Right ventricle myocardium superior (tissue), 1 donor: Measurements from ENCODE around the gene RAB40C. TPM values are rescaled to one million over a fixed set of nuclear protein-coding genes. Genes with fewer than 3 reads are reported as not detected.

Experiments
- ATAC-seq: fragments of 200-7000 bp; cut with Tn5 transposase; one replicate; pipeline ENCODE4 v1.9.1; 2020; ENCODE audit warnings: mild to moderate bottlenecking; ENCODE audit not compliant: poor library complexity
- DNase-seq: peaks from one replicate; pipeline ENCODE4 v3.0.0-alpha.2; 2020
- intact Hi-C: fragments of 100-400 bp; cut with DNase I; formaldehyde crosslinking; loops from one replicate; pipeline ENCODE4 v1.11.2; 2022
- total RNA-seq: library from RNA; stranded (reverse); fragmentation: NEBNext Ultra II Directional; extraction: Animal tissue kit (Norgen Biotek cat#: 25700); gene quantifications from one replicate; pipeline ENCODE4 v1.2.1, GENCODE V29; 2021
- donor health status: DM: no; HTN: yes; CAD: no; lungs with severe emphysema.

Gene RAB40C
- total RNA-seq, 1 donor from 2014 or later = 11.0 TPM

DNA sequence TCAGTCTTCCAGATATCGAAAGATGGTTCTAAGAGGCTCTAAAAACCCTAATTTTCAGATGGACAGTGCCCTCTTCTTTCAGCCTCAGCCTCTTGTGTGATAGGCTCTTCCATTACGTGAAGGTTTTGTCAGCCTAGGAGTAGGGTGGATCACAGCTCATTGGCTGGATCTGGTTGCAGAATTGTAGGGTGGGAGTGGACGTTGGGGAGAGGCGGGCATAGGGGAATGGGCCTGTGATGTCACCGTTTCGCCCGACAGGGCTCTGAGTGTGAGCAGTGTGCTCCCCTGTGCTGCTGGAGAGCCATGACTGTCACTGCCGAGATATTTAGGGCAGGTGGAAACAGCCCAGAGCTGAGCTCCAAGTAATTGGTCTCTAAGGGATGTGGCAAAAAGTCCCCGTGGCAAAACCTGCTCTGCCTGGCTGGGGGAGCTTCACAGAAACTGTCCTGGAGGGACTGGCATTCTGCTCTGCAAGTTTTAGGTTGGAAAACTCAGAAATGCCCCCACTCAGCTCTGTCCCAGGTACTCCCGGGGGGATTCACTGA is 34.7 kb downstream of the RAB40C start:
- DNase-seq = no peak
- ATAC-seq = no peak
- intact Hi-C loops = no loop called here

DNA sequence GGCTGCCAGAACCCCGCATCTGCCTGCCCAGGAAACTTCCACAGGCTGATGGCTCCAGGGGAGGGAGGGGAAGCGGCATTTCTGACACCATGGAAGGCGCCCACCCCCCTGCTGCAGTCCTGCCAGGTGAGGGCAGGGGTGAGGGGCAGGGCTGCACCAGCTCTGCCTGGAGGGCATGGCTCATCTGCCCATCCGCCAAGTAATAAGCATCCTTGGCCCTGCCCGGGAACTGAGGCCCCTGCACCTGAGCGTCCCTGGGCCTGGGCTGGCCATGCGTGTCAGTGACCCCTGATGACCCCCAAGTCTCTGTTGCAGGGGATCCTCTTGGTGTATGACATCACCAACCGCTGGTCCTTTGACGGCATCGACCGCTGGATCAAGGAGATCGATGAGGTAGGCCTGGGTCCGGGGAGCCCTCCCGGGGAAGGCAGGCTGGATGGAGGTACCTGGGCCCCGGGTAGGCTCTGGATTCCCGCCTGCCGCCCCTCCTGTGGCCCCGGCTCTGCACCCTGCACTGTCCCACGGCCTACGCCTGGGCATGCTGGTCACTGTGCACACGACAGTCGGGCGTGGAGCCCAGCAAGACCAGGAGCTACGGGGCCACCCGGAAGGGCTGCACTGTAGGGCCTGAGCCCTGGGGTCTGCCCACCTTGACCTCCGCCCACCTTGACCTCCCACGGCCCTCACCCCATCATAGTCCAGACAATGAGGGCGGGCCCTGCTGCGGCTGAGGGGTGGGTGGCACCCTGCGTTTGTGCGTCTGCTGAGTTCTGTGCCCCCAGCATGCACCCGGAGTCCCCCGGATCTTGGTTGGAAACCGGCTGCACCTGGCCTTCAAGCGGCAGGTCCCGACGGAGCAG is 35.5 kb downstream of the RAB40C start:
- ATAC-seq (no peak), DNase-seq (no peak)
- intact Hi-C loops = no loop called here

DNA sequence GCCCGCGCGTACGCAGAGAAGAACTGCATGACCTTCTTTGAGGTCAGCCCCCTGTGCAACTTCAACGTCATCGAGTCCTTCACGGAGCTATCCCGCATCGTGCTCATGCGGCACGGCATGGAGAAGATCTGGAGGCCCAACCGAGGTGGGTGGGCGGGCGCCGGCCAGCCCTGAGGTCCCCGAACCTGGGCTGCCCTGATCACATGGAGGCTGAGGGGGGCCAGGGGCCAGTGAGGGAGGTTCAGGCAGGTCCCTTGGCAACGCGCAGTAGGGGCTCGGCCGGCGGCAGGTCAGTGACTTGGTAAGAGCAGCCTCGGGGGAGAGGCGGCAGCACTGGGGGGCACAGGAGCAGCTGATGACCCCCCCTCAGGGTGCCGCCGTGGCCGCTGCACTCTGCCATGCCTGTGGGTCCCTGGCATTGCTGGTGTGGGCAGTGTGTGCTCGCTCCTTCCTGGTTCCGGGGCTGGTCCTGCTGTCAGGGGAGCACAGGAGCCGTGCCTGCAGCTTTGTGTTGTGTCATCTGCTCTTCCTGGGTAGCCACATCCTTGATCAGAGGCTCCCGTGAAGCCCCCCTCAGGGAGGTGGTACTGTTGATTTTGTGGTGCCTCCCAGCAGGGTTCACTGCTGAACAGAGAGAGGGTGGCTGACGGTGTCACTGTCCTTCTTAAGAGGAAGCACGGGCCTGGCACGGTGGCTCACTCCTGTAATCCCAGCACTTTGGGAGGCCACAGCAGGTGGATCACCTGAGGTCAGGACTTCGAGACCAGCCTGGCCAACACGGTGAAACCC is 36.3 kb downstream of the RAB40C start:
- peak; percentile 40 for DNase-seq
- intact Hi-C loops = no loop called here
- no peak for ATAC-seq

DNA sequence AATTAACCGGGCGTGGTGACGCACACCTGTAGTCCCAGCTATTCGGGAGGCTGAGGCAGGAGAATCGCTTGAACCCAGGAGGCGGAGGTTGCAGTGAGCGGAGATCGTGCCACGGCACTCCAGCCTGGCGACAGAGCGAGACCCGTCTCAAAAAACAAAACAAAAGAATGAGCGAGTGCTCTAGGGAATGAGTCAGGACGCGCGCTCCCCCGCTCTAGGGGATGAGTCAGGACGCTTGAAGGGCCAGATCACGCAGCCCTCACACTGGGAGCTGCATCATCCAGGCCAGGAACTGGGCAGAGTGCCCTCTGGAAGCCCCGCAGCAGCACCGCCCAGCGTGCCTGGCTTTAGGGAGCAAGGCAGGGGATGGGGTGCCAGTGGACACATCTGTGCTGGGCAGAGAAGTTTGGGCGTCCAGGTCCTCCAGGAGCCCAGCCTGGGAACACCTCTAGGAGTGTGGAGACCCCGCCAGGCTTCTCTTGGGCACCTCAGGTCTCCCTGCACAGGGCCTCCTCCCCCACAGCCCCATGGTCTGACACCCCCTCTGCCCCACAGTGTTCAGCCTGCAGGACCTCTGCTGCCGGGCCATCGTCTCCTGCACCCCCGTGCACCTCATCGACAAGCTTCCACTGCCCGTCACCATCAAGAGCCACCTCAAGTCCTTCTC is 37.1 kb downstream of the RAB40C start:
- ATAC-seq (no peak), DNase-seq (no peak)
- intact Hi-C loops = no loop called here

DNA sequence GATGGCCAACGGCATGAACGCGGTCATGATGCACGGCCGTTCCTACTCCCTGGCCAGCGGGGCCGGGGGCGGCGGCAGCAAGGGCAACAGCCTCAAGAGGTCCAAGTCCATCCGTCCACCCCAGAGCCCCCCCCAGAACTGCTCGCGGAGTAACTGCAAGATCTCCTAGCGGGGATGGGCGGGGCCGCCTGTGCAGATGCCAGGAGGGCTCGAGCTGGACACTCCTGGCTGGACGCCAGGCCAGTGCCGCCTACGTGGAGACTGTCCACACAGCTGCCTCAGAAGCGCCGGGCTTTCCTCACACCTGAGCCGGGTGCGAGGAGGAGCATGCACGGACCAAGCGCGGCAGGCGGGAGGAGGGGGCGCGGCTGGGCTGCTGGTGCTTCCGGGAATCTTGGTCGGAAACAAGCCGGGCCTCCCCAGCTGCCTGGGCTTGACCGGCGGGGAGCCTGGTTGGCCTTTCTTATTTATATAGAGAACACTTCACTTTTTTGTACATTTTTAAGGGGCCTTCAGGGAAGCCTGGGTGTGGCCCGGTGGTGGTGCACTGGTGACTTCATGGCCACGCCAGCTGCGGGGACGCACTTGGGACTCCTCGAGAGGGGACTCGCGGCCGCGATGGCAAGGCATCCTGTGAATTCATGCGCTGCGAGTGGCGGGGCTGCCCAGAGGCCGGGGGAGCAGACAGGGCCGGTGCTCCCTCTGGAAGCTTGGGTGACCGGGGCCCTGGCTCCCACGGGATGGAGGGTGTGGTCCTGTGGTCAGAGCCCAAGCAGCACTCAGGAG is 37.8 kb downstream of the RAB40C start:
- ATAC-seq = no peak
- peak; percentile 62 for DNase-seq
- intact Hi-C loops = no loop called here

DNA sequence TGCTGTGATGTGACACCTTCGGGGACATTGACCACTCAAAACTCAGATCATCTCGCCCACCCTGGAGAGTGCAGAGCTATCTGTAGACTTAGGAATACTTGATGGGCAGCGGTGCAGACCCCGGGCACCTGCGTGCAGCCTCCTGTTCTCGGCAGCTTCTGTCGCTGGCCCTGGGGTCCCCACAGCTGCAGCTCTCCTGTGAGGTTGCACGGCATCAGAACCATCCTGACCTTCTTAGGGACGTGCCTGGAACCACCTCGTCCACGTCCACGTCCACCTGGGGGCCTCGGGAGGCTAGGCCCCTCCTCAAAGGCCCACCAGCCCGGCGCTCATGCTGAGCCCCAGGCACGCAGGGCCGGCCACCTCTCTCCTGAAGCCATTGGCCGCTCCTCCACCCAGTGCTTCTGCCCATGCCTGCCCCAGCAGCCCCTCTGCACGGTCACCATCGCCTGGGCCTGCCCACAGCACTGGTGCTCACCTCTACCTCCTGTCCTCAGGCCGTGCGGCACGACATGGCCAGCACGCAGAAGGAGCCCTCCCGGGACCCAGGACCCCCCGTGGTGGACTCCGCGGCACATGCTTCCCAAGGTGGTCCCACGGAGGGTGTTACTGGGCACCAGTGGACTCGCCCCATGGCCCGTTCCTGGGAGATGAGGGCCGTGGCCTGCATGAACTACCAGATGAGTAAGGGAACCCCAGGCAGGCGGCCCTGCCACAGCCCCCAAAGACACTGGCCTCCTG is 38.6 kb downstream of the RAB40C start:
- ATAC-seq = no peak

GRCh38 chr16:629185-629832 is 39.4 kb downstream of the RAB40C start:
- no peak for ATAC-seq
- DNase-seq = peak; percentile 41
- intact Hi-C loops = no loop called here

More for the DNA sequence above, 38.6 kb downstream of the RAB40C start:
- no peak for DNase-seq
- intact Hi-C loops = no loop called here

- DNase-seq = peak; percentile 44
- intact Hi-C loops = no loop called here
- ATAC-seq = no peak
Measured at GRCh38 chr16:629833-630248, 40.0 kb downstream of the RAB40C start.

DNA sequence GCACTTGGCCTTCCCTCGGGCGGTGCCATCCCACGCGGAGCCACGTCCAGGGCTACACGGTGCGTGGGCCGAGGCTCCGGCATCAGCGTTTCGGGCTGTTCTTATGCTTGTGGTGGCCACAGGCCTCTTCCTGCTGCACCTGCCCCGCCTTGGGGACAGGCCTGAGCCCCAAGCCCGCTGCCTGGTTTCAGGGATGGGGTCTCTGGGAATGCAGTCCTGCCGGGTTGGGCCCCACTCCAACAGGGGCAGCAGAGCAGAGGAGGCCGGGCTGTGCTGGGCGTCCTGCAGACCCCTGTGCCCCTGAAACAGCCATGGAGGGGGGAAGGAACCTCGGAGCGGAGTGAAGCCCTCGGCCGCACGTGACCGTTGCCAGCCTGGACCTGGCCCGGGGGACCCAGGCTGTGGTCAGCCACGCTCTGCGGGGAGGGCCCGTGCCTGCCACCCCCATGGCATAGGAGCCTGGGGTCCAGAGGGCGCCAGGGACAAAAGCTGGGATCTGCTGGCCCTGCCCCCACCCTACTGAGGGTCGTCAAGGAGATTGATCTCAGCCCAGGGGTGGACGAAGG is 40.5 kb downstream of the RAB40C start:
- DNase-seq = peak; percentile 42
- ATAC-seq = no peak
- intact Hi-C loops = no loop called here

- no peak for ATAC-seq
- intact Hi-C loops = no loop called here
- peak; percentile 46 for DNase-seq
Measured at GRCh38 chr16:630815-631405, 41.0 kb downstream of the RAB40C start, which contains the start of gene WFIKKN1. WFIKKN1 (plus strand) TSS chr16:630985; CDS start chr16:631254, 269 bp downstream.

DNA sequence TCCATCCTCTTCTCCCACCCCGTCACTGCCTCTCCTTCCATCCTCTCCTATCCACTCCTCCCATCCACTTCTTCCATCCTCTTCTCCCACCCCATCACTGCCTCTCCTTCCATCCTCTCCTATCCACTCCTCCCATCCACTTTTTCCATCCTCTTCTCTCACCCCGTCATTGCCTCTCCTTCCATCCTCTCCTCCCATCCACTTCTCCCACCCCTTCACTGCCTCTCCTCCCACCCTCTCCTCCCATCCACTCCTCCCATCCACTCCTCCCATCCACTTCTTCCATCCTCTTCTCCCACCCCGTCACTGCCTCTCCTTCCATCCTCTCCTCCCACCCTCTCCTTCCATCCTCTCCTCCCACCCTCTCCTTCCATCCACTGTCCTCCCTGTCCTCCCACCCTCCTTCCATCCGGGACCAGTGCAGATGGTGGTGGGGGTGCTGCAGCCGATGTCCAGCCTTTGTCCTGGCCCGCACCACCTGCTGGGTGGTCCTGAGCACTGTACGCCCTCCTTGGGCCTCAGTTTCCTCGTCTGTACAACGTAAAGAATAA is 42.0 kb downstream of the RAB40C start:
- DNase-seq (no peak), ATAC-seq (no peak)
- intact Hi-C loops = no loop called here

GRCh38 chr16:632486-633335 is 42.8 kb downstream of the RAB40C start:
- peak; percentile 40 for DNase-seq
- ATAC-seq = no peak
- intact Hi-C loops = no loop called here

- DNase-seq (peak; percentile 41), ATAC-seq (no peak)
- intact Hi-C loops = no loop called here
Measured at GRCh38 chr16:633336-634050, 43.6 kb downstream of the RAB40C start.

GRCh38 chr16:634051-634670 is 44.3 kb downstream of the RAB40C start:
- ATAC-seq (no peak), DNase-seq (peak; percentile 40)
- intact Hi-C loops = no loop called here
